B cell (primary cell): Measurements from ENCODE around the gene FOXI2. TPM values are rescaled to one million over a fixed set of nuclear protein-coding genes. Genes with fewer than 3 reads are reported as not detected.

ENCODE experiments used
- ATAC-seq: fragments of 200-7000 bp; cut with Tn5 transposase; one replicate; pipeline ENCODE4 v1.10.0; 2021; ENCODE audit warnings: low read depth, mild to moderate bottlenecking, moderate number of reproducible peaks, moderate library complexity
- CTCF ChIA-PET: fragments of 350-600 bp; sonication (Branson Sonifier 250); formaldehyde crosslinking; loops from one replicate; lab custom pipeline; 2021; ENCODE audit warnings: antibody characterized with exemption, inconsistent platforms; lab: Charles Lee
- POLR2A ChIA-PET: fragments of 350-600 bp; sonication (Branson Sonifier 250); formaldehyde crosslinking; loops from one replicate; lab custom pipeline; 2021; ENCODE audit warnings: antibody characterized with exemption; lab: Charles Lee
- DNase-seq: peaks from one replicate; pipeline ENCODE4 v3.0.0; 2013
- H2AFZ ChIP-seq: 2 replicates; pipeline ENCODE4 v1.6.1; 2012; ENCODE audit warnings: mild to moderate bottlenecking, low read depth, low read length; ENCODE audit not compliant: insufficient read depth, poor library complexity, severe bottlenecking
- H3K27ac ChIP-seq, 2 donors: 1 replicate in 1 of 2; 2 replicates in 1 of 2; pipeline ENCODE4 v1.5.1; 2012 to 2013; ENCODE audit warnings: low read length in 2 of 2, mild to moderate bottlenecking in 2 of 2, moderate library complexity in 1 of 2
- H3K27me3 ChIP-seq, 4 experiments: fragments of 200-600 bp in 1 of 4; sonication (generic) in 1 of 4; replicated peaks in 1 of 4; 1 replicate in 2 of 4; 2 replicates in 2 of 4; pipeline versions ENCODE4 v1.6.1 to v1.7.0; 2013 to 2016; ENCODE audit warnings: low read length in 3 of 4, mild to moderate bottlenecking in 2 of 4, mixed read lengths in 1 of 4, moderate library complexity in 1 of 4; ENCODE audit not compliant: insufficient read depth in 4 of 4, control insufficient read depth in 3 of 4; ENCODE audit errors: control extremely low read depth in 1 of 4
- H3K36me3 ChIP-seq, 2 experiments: replicated peaks in 1 of 2; 1 replicate in 1 of 2; 2 replicates in 1 of 2; pipeline versions ENCODE4 v1.6.1 to v1.7.1; 2013; ENCODE audit warnings: low read length in 1 of 2; ENCODE audit not compliant: insufficient read depth in 2 of 2, control insufficient read depth in 1 of 2; ENCODE audit errors: control extremely low read depth in 1 of 2, extremely low read depth in 1 of 2
- H3K4me1 ChIP-seq, 2 donors: fragments of 200-600 bp in 1 of 2; sonication (generic) in 1 of 2; 1 replicate in 1 of 2; 2 replicates in 1 of 2; pipeline versions ENCODE4 v1.5.1 to v1.6.1; 2013 to 2017; ENCODE audit warnings: low read length in 2 of 2; ENCODE audit not compliant: control insufficient read depth in 2 of 2, insufficient read depth in 2 of 2
- H3K4me2 ChIP-seq: replicated peaks from 2 replicates; pipeline ENCODE3; 2012; ENCODE audit warnings: mild to moderate bottlenecking, low read depth, low read length; ENCODE audit not compliant: poor library complexity, severe bottlenecking
- H3K4me3 ChIP-seq, 5 experiments: fragments of 200-600 bp in 1 of 5; sonication (generic) in 1 of 5; 1 replicate in 3 of 5; 2 replicates in 2 of 5; pipeline versions ENCODE4 v1.5.1 to v1.7.0; 2011 to 2016; ENCODE audit warnings: low read length in 4 of 5, mild to moderate bottlenecking in 4 of 5, low read depth in 2 of 5, control low read depth in 1 of 5, moderate library complexity in 1 of 5; ENCODE audit not compliant: insufficient read depth in 1 of 5; ENCODE audit errors: control extremely low read depth in 1 of 5, extremely low read depth in 1 of 5
- H3K79me2 ChIP-seq: fragments of 200-600 bp; sonication (generic); one replicate; pipeline ENCODE4 v1.6.0; 2016; ENCODE audit warnings: low read length; ENCODE audit not compliant: control insufficient read depth, insufficient read depth
- H3K9ac ChIP-seq: fragments of 200-600 bp; sonication (generic); 2 replicates; pipeline ENCODE4 v1.6.1; 2017; ENCODE audit warnings: mild to moderate bottlenecking, low read length, moderate library complexity
- H3K9me3 ChIP-seq, 3 donors: one replicate each; pipeline versions ENCODE4 v1.6.1 to v1.7.1; 2013; ENCODE audit warnings: low read length in 2 of 3; ENCODE audit not compliant: control insufficient read depth in 2 of 3, insufficient read depth in 1 of 3; ENCODE audit errors: control extremely low read depth in 1 of 3
- H4K20me1 ChIP-seq: 2 replicates; pipeline ENCODE4 v1.6.0; 2012; ENCODE audit warnings: mild to moderate bottlenecking, low read length; ENCODE audit not compliant: insufficient read depth, control insufficient read depth, poor library complexity, severe bottlenecking
- H3K27ac Mint-ChIP-seq: one replicate; pipeline ENCODE4 v1.8.0; 2021; ENCODE audit warnings: mixed read lengths
- H3K27me3 Mint-ChIP-seq: one replicate; pipeline ENCODE4 v1.8.0; 2021; ENCODE audit warnings: mixed read lengths
- H3K4me1 Mint-ChIP-seq: one replicate; pipeline ENCODE4 v1.8.0; 2021; ENCODE audit warnings: mixed read lengths
- H3K4me3 Mint-ChIP-seq: one replicate; pipeline ENCODE4 v1.8.0; 2021; ENCODE audit warnings: mixed read lengths
- H3K9me3 Mint-ChIP-seq: one replicate; pipeline ENCODE4 v1.8.0; 2022; ENCODE audit warnings: mixed read lengths; ENCODE audit not compliant: insufficient read depth
- CTCF ChIP-seq: fragments of 200-600 bp; IDR thresholded peaks from one replicate; pipeline ENCODE4 v1.8.0; 2022; ENCODE audit warnings: antibody characterized with exemption, mild to moderate bottlenecking
- EZH2 ChIP-seq: IDR thresholded peaks from 2 replicates; pipeline ENCODE4 v1.6.1; 2012; ENCODE audit warnings: borderline replicate concordance, low read depth, mild to moderate bottlenecking, moderate library complexity, low read length; ENCODE audit not compliant: insufficient read depth, poor library complexity, severe bottlenecking
- WGBS: methylation state at CpG from one replicate; pipeline ENCODE4 v1.1.5; 2013; ENCODE audit warnings: missing lambda C conversion rate; ENCODE audit not compliant: insufficient coverage; 5-methylcytosine and 5-hydroxymethylcytosine counted together
- intact Hi-C: fragments of 100-400 bp; cut with micrococcal nuclease; formaldehyde crosslinking; loops from one replicate; pipeline ENCODE4 v1.10.0; 2022
- polyA plus RNA-seq: library from polyadenylated mRNA; depleted of rRNA; stranded (reverse); fragments of >200 nt; gene quantifications from 2 replicates; pipeline ENCODE4 v1.2.3, GENCODE V29; 2012
- total RNA-seq, 2 donors: library from RNA; stranded (reverse); fragments of 120-200 nt in 1 of 2; gene quantifications; 1 replicate in 1 of 2; 2 replicates in 1 of 2; pipeline versions ENCODE4 v1.2.3 to v1.2.4, GENCODE V29; 2013 to 2022

The FOXI2 gene
- total and polyA plus RNA-seq, 2 donors (not counting 1 experiment from before 2014, with no cell fraction given): not detected

GRCh38 chr10:127695431-127695830 lies 41.6 kb upstream of the FOXI2 start:
- no peaks in the 10 kb centered on the region for H3K9me3 ChIP-seq
- H3K27me3 Mint-ChIP-seq: peaks cover 7% of the 10 kb centered on the region
- WGBS: 71% methylated on average over 2 of the region's 4 CpGs
- no peaks in the 10 kb centered on the region for H3K36me3 ChIP-seq
- no peaks in the 10 kb centered on the region for H3K4me1 ChIP-seq
- TF ChIP-seq EZH2 (no peak), CTCF (no peak)
- no peaks in the 10 kb centered on the region for H4K20me1 ChIP-seq
- DNase-seq: no peak
- H3K4me3 ChIP-seq: no peak overlapping the region
- ATAC-seq: no peak
- no peak overlapping the region for H3K4me2 ChIP-seq
- no peaks in the 10 kb centered on the region for H3K79me2 ChIP-seq
- ChIA-PET CTCF (no interaction called here), POLR2A (no interaction called here)
- no peak overlapping the region for H3K9ac ChIP-seq
- H3K9me3 Mint-ChIP-seq: no peaks in the 10 kb centered on the region
- H3K4me3 Mint-ChIP-seq: no peak overlapping the region
- no peaks in the 10 kb centered on the region for H3K4me1 Mint-ChIP-seq
- no peak overlapping the region for H3K27ac ChIP-seq
- no peaks in the 10 kb centered on the region for H3K27me3 ChIP-seq
- no peak overlapping the region for H2AFZ ChIP-seq
- H3K27ac Mint-ChIP-seq: no peak overlapping the region
- intact Hi-C loops: no loop called here

GRCh38 chr10:127698886-127699285 lies 38.1 kb upstream of the FOXI2 start:
- H3K27ac ChIP-seq: no peak overlapping the region
- 83% methylated on average over 1 of the region's 6 CpGs for WGBS
- intact Hi-C loops: no loop called here
- TF ChIP-seq CTCF (no peak), EZH2 (no peak)
- no peaks in the 10 kb centered on the region for H3K79me2 ChIP-seq
- H3K4me2 ChIP-seq: no peak overlapping the region
- H4K20me1 ChIP-seq: no peaks in the 10 kb centered on the region
- no peaks in the 10 kb centered on the region for H3K36me3 ChIP-seq
- H3K27me3 ChIP-seq: peaks cover 0 to 4% (median 2%) of the 10 kb centered on the region in 4 experiments
- H3K4me1 Mint-ChIP-seq: no peaks in the 10 kb centered on the region
- H3K9me3 ChIP-seq: peaks cover 0 to 2% (median 0%) of the 10 kb centered on the region in 3 donors
- H3K27me3 Mint-ChIP-seq: peaks cover 18% of the 10 kb centered on the region
- H3K4me3 Mint-ChIP-seq: no peak overlapping the region
- H3K9me3 Mint-ChIP-seq: peaks cover 2% of the 10 kb centered on the region
- ChIA-PET POLR2A (no interaction called here), CTCF (no interaction called here)
- no peak for ATAC-seq
- no peak overlapping the region for H3K4me3 ChIP-seq
- no peaks in the 10 kb centered on the region for H3K4me1 ChIP-seq
- no peak overlapping the region for H3K9ac ChIP-seq
- DNase-seq: no peak
- no peak overlapping the region for H2AFZ ChIP-seq
- H3K27ac Mint-ChIP-seq: no peak overlapping the region
